ENCODE data around the gene BCAP31. TPM values are rescaled to one million over a fixed set of nuclear protein-coding genes. Genes with fewer than 3 reads are reported as not detected.

BCAP31 gene
- total and polyA plus RNA-seq, 2 of the 13 experiments (the other 11 are each of a cell fraction or from before 2014, with no cell fraction given) = 139 to 178 TPM

GRCh38 chrX:153731117-153731844, 7.1 kb upstream of the BCAP31 start:
- Histone ChIP-seq H3K9me3 (ENCODE audit: low read length) (no peaks in the 10 kb centered on the region), H3K36me3 (replicated peaks in 1 of 2; ENCODE audit: control insufficient read depth in 1 of 2, insufficient read depth in 2 of 2, low read length in 2 of 2) (peaks cover 0 to 6% of the 10 kb centered on the region in 2 experiments; a peak in 1 of 5 replicates), H3K27ac (ENCODE audit: extremely low read length, insufficient read depth, low read length) (no peak overlapping the region), H3K27me3 (ENCODE audit: control insufficient read depth in 1 of 2, insufficient read depth in 2 of 2, low read length in 2 of 2) (no peaks in the 10 kb centered on the region), H3K4me3 (replicated peaks in 1 of 3; ENCODE audit: insufficient read depth in 1 of 3, low read depth in 2 of 3, low read length in 3 of 3) (no peak overlapping the region), H4K20me1 (ENCODE audit: insufficient read depth, low read length) (peaks cover 21% of the 10 kb centered on the region), H3K4me1 (ENCODE audit: insufficient read depth, low read length) (peaks cover 51% of the 10 kb centered on the region), H3K9ac (ENCODE audit: insufficient read depth, low read depth, low read length) (no peak overlapping the region), H2AFZ (ENCODE audit: low read length) (no peak overlapping the region), H3K79me2 (ENCODE audit: insufficient read depth, low read length) (peaks cover 15% of the 10 kb centered on the region), H3K4me2 (ENCODE audit: low read depth, low read length) (peak overlapping the region; percentile 18; the same call in 1 of the 2 replicates)
- ATAC-seq = no peak
- POLR2A ChIA-PET = interaction anchor here (1.1 to 1.2 kb wide), 2 partner anchors 32 to 63 kb away, joined by 3 to 4 read pairs; partner anchors contain the start of genes IDH3G and SSR4
- 69% methylated on average over 6 of the region's 6 CpGs for WGBS (ENCODE audit: low lambda C conversion rate)
- FAIRE-seq = peak; percentile 83
- peak; percentile 65 for DNase-seq (ENCODE audit: low spot score)
- in situ Hi-C loops (cut with HindIII; ENCODE audit: extremely low pct_ligation_motif_present, low pct_unique_long_range_greater_than_20kb) = no loop called here
- intact Hi-C loops (cut with micrococcal nuclease; ENCODE audit: unreplicated experiment) = no loop called here
- CTCF ChIA-PET (ENCODE audit: low intra/inter-chr PET ratio, low total read pairs) = no interaction called here
- no TSS peak for BruUV-seq (replicated peaks)
- TF ChIP-seq ZNF746 (CRISPR knock-in tag; IDR thresholded peaks at IDR 0.05) (no peak), ZNF629 (CRISPR knock-in tag; conservative IDR thresholded peaks at IDR 0.05) (no peak), ZFP62 (CRISPR knock-in tag; IDR thresholded peaks at IDR 0.05) (no peak), SP2 (CRISPR knock-in tag; IDR thresholded peaks at IDR 0.05) (no peak), CEBPG (CRISPR knock-in tag; IDR thresholded peaks at IDR 0.05) (peak; percentile 95), ESRRA (CRISPR knock-in tag; IDR thresholded peaks at IDR 0.05; ENCODE audit: low read depth) (no peak), ARID5B (CRISPR knock-in tag; IDR thresholded peaks at IDR 0.05) (0 out of 2 replicates have a peak, but pooled peaks have one; percentile 45), ZNF382 (CRISPR knock-in tag; IDR thresholded peaks at IDR 0.05; ENCODE audit: borderline replicate concordance) (no peak), SRY (CRISPR knock-in tag; IDR thresholded peaks at IDR 0.05) (no peak), CREB3 (CRISPR knock-in tag; IDR thresholded peaks at IDR 0.05) (no peak), CEBPB (IDR thresholded peaks at IDR 0.05; ENCODE audit: borderline replicate concordance, low read depth, low read length) (peak; percentile 98), ZNF414 (CRISPR knock-in tag; IDR thresholded peaks at IDR 0.05) (no peak), GATAD2A (CRISPR knock-in tag; IDR thresholded peaks at IDR 0.05) (peak; percentile 35), FOSL1 (CRISPR knock-in tag; IDR thresholded peaks at IDR 0.05; ENCODE audit: borderline replicate concordance) (no peak), SOX5 (CRISPR knock-in tag; IDR thresholded peaks at IDR 0.05; ENCODE audit: borderline replicate concordance) (peak; percentile 88; the same call in 1 of the 2 replicates), SOX13 (IDR thresholded peaks at IDR 0.05) (0 out of 2 replicates have a peak, but pooled peaks have one; percentile 41), SOX13 (CRISPR knock-in tag; conservative IDR thresholded peaks at IDR 0.05 in 1 of 2, IDR thresholded peaks at IDR 0.05 in 1 of 2) (peak in 1 of 2 experiments; percentile 91; a peak in 2 of 4 replicates), STAT5B (CRISPR knock-in tag; IDR thresholded peaks at IDR 0.05) (no peak)

Measured in HepG2 (cell line).